Myocyte (in vitro differentiated cells): ENCODE results near the gene FST. TPM values are rescaled to one million over a fixed set of nuclear protein-coding genes. Genes with fewer than 3 reads are reported as not detected.

ENCODE experiments used
- DNase-seq: peaks from one replicate; pipeline ENCODE4 v3.0.0-alpha.2; 2012; ENCODE audit warnings: low read depth
- total RNA-seq: library from RNA; depleted of rRNA; stranded (reverse); fragments of >200 nt; gene quantifications from 2 replicates; pipeline ENCODE4 v1.2.3, GENCODE V29; 2014

FST gene
- total RNA-seq, 1 donor from 2014 or later: 75.0 TPM

- DNase-seq: no peak
Observed at GRCh38 chr5:53508125-53508524, 27.7 kb downstream of the FST start.

DNA sequence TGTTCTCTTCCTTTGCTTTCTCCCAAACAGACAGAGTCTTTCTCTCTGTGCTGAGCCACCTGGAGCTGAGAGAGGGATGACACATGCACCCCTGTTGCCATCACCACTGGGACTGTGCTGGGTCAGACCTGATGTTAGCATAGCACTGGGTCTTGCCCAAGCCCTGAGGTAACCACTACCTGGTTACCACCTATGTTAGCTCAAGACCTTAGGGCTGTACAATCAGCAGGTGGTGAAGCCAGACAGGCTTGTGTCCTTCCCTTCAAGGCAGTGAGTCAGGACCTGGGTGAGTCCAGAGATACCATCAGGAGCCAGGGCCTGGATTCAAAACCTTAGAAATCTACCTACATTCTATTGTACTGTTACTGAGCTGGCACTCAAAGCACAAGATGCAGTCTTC is 32.1 kb downstream of the FST start:
- no peak for DNase-seq

GRCh38 chr5:53515988-53516387 is 35.6 kb downstream of the FST start:
- no peak for DNase-seq

DNA sequence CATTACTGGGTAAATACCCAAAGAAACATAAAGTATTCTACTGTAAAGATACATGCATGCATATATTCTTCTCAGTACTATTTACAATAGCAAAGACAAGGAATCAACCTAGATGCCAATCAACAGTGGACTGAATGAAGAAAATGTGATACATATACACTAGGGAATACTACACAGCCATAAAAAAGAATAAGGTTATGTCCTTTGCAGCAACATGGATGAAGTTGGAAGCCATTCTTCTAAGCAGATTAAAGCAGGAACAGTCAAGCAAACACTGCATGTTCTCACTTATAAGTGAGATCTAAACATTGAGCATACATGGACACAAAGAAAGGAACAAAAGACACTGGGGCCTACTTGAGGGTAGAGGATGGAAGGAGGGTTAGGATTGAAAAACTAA is 40.4 kb downstream of the FST start:
- no peak for DNase-seq

Other genes with a start within 250 kb of the FST start
- 103 and 104 TPM in 2 replicates for gene NDUFS4, start 80.0 kb downstream of the FST start, total RNA-seq